ENCODE measurements around the gene SRGAP3. TPM values are rescaled to one million over a fixed set of nuclear protein-coding genes. Genes with fewer than 3 reads are reported as not detected.

Gene SRGAP3
- total RNA-seq, 2 experiments from 2014 or later, result 1.8 to 2.5 TPM

DNA sequence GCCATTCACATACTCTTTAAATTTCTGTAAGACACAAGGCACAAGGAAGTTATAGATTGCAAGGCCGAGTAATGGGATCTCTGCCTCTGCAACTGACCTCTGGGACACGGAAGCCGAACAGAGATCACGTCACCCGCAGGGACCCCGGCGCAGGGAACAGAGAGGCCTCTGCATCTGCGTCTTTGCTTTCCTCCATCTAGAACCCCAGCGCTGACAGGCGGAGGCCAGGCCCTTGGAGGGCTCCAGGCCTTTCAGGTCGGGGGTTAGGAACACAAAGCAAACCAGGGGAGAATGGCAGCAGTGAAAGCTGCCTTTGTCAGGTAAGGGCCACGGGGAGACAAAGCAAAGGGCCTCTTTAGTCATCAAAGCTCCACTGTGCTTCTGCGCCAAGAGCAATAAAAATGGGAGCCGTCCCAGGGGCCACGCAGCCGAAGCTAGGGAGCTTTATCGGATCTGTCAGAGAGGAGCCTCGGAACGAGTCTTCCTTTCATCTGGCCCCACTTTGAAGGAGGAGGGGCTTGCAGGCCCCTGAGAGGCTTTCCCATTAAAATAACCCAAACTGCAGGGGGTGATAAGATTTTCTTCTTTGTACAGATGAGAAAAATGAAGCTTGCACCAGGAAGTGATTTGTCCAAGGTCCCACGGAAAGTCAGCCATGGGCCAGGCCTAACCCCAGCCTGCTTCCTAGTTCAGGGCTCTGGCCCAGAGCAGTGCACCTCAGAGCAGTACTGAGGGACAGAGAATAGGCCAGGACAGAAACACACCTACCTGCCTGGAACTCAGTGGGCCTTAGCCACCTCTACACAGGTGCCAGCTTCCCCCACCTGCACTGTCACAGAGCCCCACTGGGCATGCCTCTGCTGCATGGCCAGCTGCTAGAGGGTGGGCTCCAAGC, 201.7 kb downstream of the SRGAP3 start:
- H3K4me1 Mint-ChIP-seq (ENCODE audit: low read depth), result no peaks in the 10 kb centered on the region
- no peaks in the 10 kb centered on the region for H3K9me3 Mint-ChIP-seq
- no peaks in the 10 kb centered on the region for H3K27me3 Mint-ChIP-seq
- DNase-seq, result no peak
- ChIA-PET POLR2A (no interaction called here), CTCF (no interaction called here)
- TF ChIP-seq CTCF (IDR thresholded peaks at IDR 0.05), result no peak
- ATAC-seq, result no peak
- no peak overlapping the region for H3K4me3 Mint-ChIP-seq
- H3K27ac Mint-ChIP-seq, result no peak overlapping the region
- intact Hi-C loops (cut with micrococcal nuclease), result no loop called here
- H3K36me3 Mint-ChIP-seq (ENCODE audit: low read depth), result no peaks in the 10 kb centered on the region

DNA sequence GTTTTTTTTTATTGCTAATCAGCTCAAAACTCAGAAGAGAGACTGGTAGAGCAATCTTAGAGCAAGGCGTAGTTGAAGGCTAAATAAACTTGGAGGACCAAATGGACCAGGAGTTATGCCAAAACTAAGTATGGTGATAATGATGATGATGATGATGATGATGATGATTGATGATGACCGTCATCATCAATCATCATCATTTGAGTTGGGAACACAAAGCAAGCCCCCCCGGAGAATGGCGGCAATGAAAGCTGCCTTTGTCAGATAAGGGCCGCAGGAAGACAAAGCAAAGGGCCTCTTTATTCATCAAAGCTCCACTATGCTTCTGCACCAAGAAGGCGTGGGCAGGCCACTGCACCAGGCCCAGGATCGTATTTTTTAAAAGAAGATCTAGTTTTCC, 204.1 kb downstream of the SRGAP3 start:
- no peaks in the 10 kb centered on the region for H3K9me3 Mint-ChIP-seq

GRCh38 chr3:9043063-9043462, 206.4 kb downstream of the SRGAP3 start:
- CTCF ChIA-PET, result no interaction called here
- no peak for DNase-seq
- no peaks in the 10 kb centered on the region for H3K36me3 Mint-ChIP-seq (ENCODE audit: low read depth)
- no peak for TF ChIP-seq CTCF (IDR thresholded peaks at IDR 0.05)
- POLR2A ChIA-PET, result no interaction called here
- no peaks in the 10 kb centered on the region for H3K4me1 Mint-ChIP-seq (ENCODE audit: low read depth)
- H3K27ac Mint-ChIP-seq, result no peak overlapping the region
- no peak overlapping the region for H3K4me3 Mint-ChIP-seq
- ATAC-seq, result no peak
- H3K9me3 Mint-ChIP-seq, result no peaks in the 10 kb centered on the region
- H3K27me3 Mint-ChIP-seq, result no peaks in the 10 kb centered on the region
- intact Hi-C loops (cut with micrococcal nuclease), result no loop called here

More for the DNA sequence above, 204.1 kb downstream of the SRGAP3 start:
- TF ChIP-seq CTCF (IDR thresholded peaks at IDR 0.05), result no peak
- no peaks in the 10 kb centered on the region for H3K4me1 Mint-ChIP-seq (ENCODE audit: low read depth)
- no peak for ATAC-seq
- POLR2A ChIA-PET, result no interaction called here
- no peaks in the 10 kb centered on the region for H3K27me3 Mint-ChIP-seq
- no peak overlapping the region for H3K4me3 Mint-ChIP-seq
- intact Hi-C loops (cut with micrococcal nuclease), result no loop called here
- no peak for DNase-seq
- no peak overlapping the region for H3K27ac Mint-ChIP-seq
- CTCF ChIA-PET, result interaction anchor here (0.8 to 1.3 kb wide), 3 partner anchors 57 to 257 kb away, joined by 3 read pairs; partner anchors contain the start of gene SRGAP3
- H3K36me3 Mint-ChIP-seq (ENCODE audit: low read depth), result no peaks in the 10 kb centered on the region

DNA sequence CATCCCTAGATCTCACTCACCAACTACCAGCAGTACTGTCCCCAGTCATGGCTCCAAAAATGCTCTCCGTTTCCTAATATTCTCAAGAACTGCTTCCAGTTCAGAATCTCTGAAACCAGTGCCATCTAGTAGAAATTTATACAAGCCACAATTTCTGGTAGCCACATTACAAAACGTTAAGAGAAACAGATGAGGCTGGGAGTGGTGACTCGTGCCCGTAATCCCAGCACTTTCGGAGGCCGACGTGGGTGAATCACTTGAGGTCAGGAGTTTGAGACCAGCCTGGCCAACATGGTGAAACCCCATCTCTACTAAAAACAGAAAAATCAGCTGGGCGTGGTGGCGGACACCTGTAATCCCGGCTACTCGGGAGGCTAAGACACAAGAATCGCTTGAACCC, 207.8 kb downstream of the SRGAP3 start:
- no peak overlapping the region for H3K27ac Mint-ChIP-seq
- H3K36me3 Mint-ChIP-seq (ENCODE audit: low read depth), result no peaks in the 10 kb centered on the region
- H3K9me3 Mint-ChIP-seq, result no peaks in the 10 kb centered on the region
- no peak for TF ChIP-seq CTCF (IDR thresholded peaks at IDR 0.05)
- no peak overlapping the region for H3K4me3 Mint-ChIP-seq
- no peak for ATAC-seq
- intact Hi-C loops (cut with micrococcal nuclease), result no loop called here
- H3K4me1 Mint-ChIP-seq (ENCODE audit: low read depth), result no peaks in the 10 kb centered on the region
- CTCF ChIA-PET, result no interaction called here
- POLR2A ChIA-PET, result no interaction called here
- H3K27me3 Mint-ChIP-seq, result no peaks in the 10 kb centered on the region
- no peak for DNase-seq

DNA sequence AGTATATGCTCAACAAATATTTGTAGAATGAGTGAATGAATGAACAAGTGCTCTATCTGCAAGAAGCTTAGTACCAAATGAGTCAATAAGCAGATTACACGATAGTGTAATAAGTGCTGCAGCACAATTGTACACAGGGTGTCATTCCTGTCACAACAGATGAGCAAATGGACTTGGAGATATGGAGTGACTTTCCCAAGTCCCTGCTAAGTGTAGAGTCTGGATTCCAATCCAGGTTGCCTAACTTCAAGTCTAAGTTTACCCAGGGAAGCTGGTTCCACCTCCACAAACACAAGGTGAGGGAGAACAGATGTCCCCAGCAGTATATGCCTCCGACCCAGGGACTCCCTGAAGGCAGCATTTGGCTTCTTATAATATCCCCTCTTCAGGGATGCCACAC, 208.4 kb downstream of the SRGAP3 start:
- TF ChIP-seq CTCF (IDR thresholded peaks at IDR 0.05), result no peak
- ChIA-PET CTCF (interaction anchor here (1.2 kb wide), 1 partner anchor 53 kb away, joined by 4 read pairs; no protein-coding TSS in a partner anchor), POLR2A (no interaction called here)
- Mint-ChIP-seq H3K9me3 (no peaks in the 10 kb centered on the region), H3K4me1 (ENCODE audit: low read depth) (no peaks in the 10 kb centered on the region), H3K4me3 (no peak overlapping the region), H3K27ac (no peak overlapping the region), H3K36me3 (ENCODE audit: low read depth) (no peaks in the 10 kb centered on the region), H3K27me3 (no peaks in the 10 kb centered on the region)
- ATAC-seq, result no peak
- no peak for DNase-seq
- intact Hi-C loops (cut with micrococcal nuclease), result no loop called here

Data from activated CD8-positive, alpha-beta T cell treated with anti-CD3 and anti-CD28 coated beads for 36 hours (primary cell).